OCI-M2 (cell line): Measurements from ENCODE around the gene ZNF783.
"Not testable (repeated sequence)": the region's sequence is repeated elsewhere in the genome, so short reads cannot be mapped to it uniquely, and the experiment has no call there.

Experiments
- DNase-seq: peaks from one replicate; lab custom pipeline; 2025; ENCODE audit not compliant: unreplicated experiment; lab: John Stamatoyannopoulos, UW

ZNF783 gene

GRCh38 chr7:149239345-149240143 lies 22.5 kb upstream of the ZNF783 start, which contains the start of gene ZNF212:
Gene ZNF212, plus strand, starts transcription at chr7:149239651. Its CDS starts 128 bp downstream, at chr7:149239779.
- peak; percentile 62 for DNase-seq

GRCh38 chr7:149240637-149241036 lies 21.4 kb upstream of the ZNF783 start:
- DNase-seq, result no peak

- DNase-seq, result no peak
Observed at GRCh38 chr7:149241696-149242095, 20.3 kb upstream of the ZNF783 start.

- DNase-seq, result no peak
Observed at GRCh38 chr7:149245244-149245643, 16.8 kb upstream of the ZNF783 start.

- no peak for DNase-seq
Observed at GRCh38 chr7:149245744-149246143, 16.3 kb upstream of the ZNF783 start.

- no peak for DNase-seq
Observed at GRCh38 chr7:149248777-149249176, 13.2 kb upstream of the ZNF783 start.

GRCh38 chr7:149250151-149250550 lies 11.8 kb upstream of the ZNF783 start:
- not testable (repeated sequence) for DNase-seq

GRCh38 chr7:149251518-149251917 lies 10.5 kb upstream of the ZNF783 start:
- not testable (repeated sequence) for DNase-seq

- DNase-seq, result no peak
Observed at GRCh38 chr7:149252378-149252777, 9.6 kb upstream of the ZNF783 start.

- no peak for DNase-seq
Observed at GRCh38 chr7:149253665-149254064, 8.3 kb upstream of the ZNF783 start.

- DNase-seq, result no peak
Observed at GRCh38 chr7:149254181-149254858, 7.7 kb upstream of the ZNF783 start.

- DNase-seq, result no peak
Observed at GRCh38 chr7:149255174-149255573, 6.8 kb upstream of the ZNF783 start.

GRCh38 chr7:149256568-149256967 lies 5.4 kb upstream of the ZNF783 start:
- DNase-seq, result no peak

- no peak for DNase-seq
Observed at GRCh38 chr7:149257146-149257545, 4.8 kb upstream of the ZNF783 start.

GRCh38 chr7:149261316-149261828 lies 624 bp upstream of the ZNF783 start:
- no peak for DNase-seq

- no peak for DNase-seq
Observed at GRCh38 chr7:149266451-149266850, 4.5 kb downstream of the ZNF783 start.

GRCh38 chr7:149267733-149268132 lies 5.7 kb downstream of the ZNF783 start:
- DNase-seq, result no peak

GRCh38 chr7:149274424-149274823 lies 12.4 kb downstream of the ZNF783 start:
- not testable (repeated sequence) for DNase-seq

GRCh38 chr7:149277871-149278270 lies 15.9 kb downstream of the ZNF783 start:
- no peak for DNase-seq

- no peak for DNase-seq
Observed at GRCh38 chr7:149278396-149278795, 16.4 kb downstream of the ZNF783 start.

- no peak for DNase-seq
Observed at GRCh38 chr7:149279111-149279743, 17.2 kb downstream of the ZNF783 start.

GRCh38 chr7:149280151-149280550 lies 18.2 kb downstream of the ZNF783 start:
- DNase-seq, result no peak
